ENCODE measurements around the gene STAG1. TPM values are rescaled to one million over a fixed set of nuclear protein-coding genes. Genes with fewer than 3 reads are reported as not detected.

STAG1 gene
- total and polyA plus RNA-seq, 9 of the 15 experiments (the other 6 are each of a cell fraction or from before 2014, with no cell fraction given), result 2.7 to 17.7 (median 8.8) TPM

DNA sequence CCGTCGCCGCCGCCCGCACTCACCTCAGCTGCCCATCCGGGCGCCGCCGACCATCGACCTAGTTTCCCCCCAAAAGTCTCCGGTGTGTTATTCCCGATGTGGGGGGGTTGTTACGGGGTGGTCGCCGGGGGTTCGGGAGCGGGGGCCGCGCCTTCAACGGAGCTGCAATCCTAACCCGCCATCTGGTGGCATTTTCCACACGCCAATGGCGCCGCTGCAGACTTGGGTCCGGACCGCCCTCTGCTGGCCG is at the start of gene STAG1 (continued):
- TF ChIP-seq ELF2 (CRISPR knock-in tag; IDR thresholded peaks at IDR 0.05) (no peak), REST (IDR thresholded peaks at IDR 0.05; ENCODE audit: borderline replicate concordance) (peak; percentile 92; the same call in 1 of the 2 replicates), REST (CRISPR knock-in tag; IDR thresholded peaks at IDR 0.05; ENCODE audit: low read depth) (no peak), IFI16 (CRISPR knock-in tag; IDR thresholded peaks at IDR 0.05) (no peak), PHF20 (IDR thresholded peaks at IDR 0.05; ENCODE audit: partially characterized antibody) (no peak), ZBTB12 (CRISPR knock-in tag; IDR thresholded peaks at IDR 0.05) (no peak), ZNF224 (CRISPR knock-in tag; IDR thresholded peaks at IDR 0.05) (no peak), KAT7 (CRISPR knock-in tag; IDR thresholded peaks at IDR 0.05; ENCODE audit: borderline replicate concordance) (peak; percentile 29; the same call in 1 of the 2 replicates), SMARCA4 (IDR thresholded peaks at IDR 0.05) (no peak), ZNF253 (CRISPR knock-in tag; conservative IDR thresholded peaks at IDR 0.05) (no peak), MYNN (IDR thresholded peaks at IDR 0.05) (0 out of 2 replicates have a peak, but pooled peaks have one; percentile 62), MYNN (CRISPR knock-in tag; IDR thresholded peaks at IDR 0.05) (no peak), CC2D1A (IDR thresholded peaks at IDR 0.05) (peak; percentile 78; the same call in 1 of the 2 replicates), NCOR1 (IDR thresholded peaks at IDR 0.05) (peak; percentile 28), GTF3C2 (IDR thresholded peaks at IDR 0.05; ENCODE audit: borderline replicate concordance, extremely low read depth, insufficient read length) (no peak)
- TF ChIP-seq, protein P1, sequence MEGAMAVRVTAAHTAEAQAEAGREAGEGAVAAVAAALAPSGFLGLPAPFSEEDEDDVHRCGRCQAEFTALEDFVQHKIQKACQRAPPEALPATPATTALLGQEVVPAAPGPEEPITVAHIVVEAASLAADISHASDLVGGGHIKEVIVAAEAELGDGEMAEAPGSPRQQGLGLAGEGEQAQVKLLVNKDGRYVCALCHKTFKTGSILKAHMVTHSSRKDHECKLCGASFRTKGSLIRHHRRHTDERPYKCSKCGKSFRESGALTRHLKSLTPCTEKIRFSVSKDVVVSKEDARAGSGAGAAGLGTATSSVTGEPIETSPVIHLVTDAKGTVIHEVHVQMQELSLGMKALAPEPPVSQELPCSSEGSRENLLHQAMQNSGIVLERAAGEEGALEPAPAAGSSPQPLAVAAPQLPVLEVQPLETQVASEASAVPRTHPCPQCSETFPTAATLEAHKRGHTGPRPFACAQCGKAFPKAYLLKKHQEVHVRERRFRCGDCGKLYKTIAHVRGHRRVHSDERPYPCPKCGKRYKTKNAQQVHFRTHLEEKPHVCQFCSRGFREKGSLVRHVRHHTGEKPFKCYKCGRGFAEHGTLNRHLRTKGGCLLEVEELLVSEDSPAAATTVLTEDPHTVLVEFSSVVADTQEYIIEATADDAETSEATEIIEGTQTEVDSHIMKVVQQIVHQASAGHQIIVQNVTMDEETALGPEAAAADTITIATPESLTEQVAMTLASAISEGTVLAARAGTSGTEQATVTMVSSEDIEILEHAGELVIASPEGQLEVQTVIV (CRISPR knock-in tag; IDR thresholded peaks at IDR 0.05; ENCODE audit: borderline replicate concordance), result no peak

Data from K562 (cell line).